HCT116 (cell line): ENCODE data around the gene SH2B2. TPM values are rescaled to one million over a fixed set of nuclear protein-coding genes. Genes with fewer than 3 reads are reported as not detected.
A peak's percentile ranks its signal among the peaks of the same experiment; 100 is the strongest.

Source experiments
- ATAC-seq: fragments of 200-7000 bp; cut with Tn5 transposase; 2 replicates; pipeline ENCODE4 v1.9.1; 2020; ENCODE audit warnings: mild to moderate bottlenecking, moderate library complexity
- BruUV-seq: library from RNA; stranded (reverse); fragments of 400-500 nt; replicated peaks from 2 replicates; lab custom pipeline; 2021; lab: Mats Ljungman, UMichigan
- CTCF ChIA-PET: fragments of 300-600 bp; sonication (Branson Sonifier 250); formaldehyde crosslinking; loops from one replicate; lab custom pipeline; 2021; ENCODE audit warnings: antibody characterized with exemption; lab: Charles Lee
- POLR2A ChIA-PET: fragments of 300-600, 350-600 bp; sonication (Branson Sonifier 250); formaldehyde crosslinking; loops from one replicate; lab custom pipeline; 2021; ENCODE audit warnings: antibody characterized with exemption; lab: Charles Lee
- RAD21 ChIA-PET, 2 experiments: fragments of 300-600 bp; sonication (Branson Sonifier 250); formaldehyde crosslinking; loops; one replicate each; lab custom pipeline; 2023; ENCODE audit warnings: low total read pairs in 2 of 2; ENCODE audit not compliant: uncharacterized antibody in 2 of 2, unreplicated experiment in 2 of 2, low non-redundant PET in 1 of 2; lab: Charles Lee
- DNase-seq: peaks from one replicate; pipeline ENCODE4 v3.0.0-alpha.2; 2010; ENCODE audit warnings: low read depth, low spot score
- H2AFZ ChIP-seq: fragments of 200-600 bp; shearing (Covaris generic), sonication (generic); 2 replicates; pipeline ENCODE4 v1.6.1; 2017; ENCODE audit warnings: low read depth, mixed run types, mixed read lengths, antibody characterized with exemption, low read length; ENCODE audit not compliant: poor library complexity, severe bottlenecking
- H3K27ac ChIP-seq: 2 replicates; pipeline ENCODE4 v1.5.1; 2012; ENCODE audit warnings: low read depth, low read length
- H3K27me3 ChIP-seq: fragments of 200-600 bp; sonication (generic); 2 replicates; pipeline ENCODE4 v1.6.1; 2016; ENCODE audit warnings: mixed run types, low read length, mixed read lengths; ENCODE audit not compliant: insufficient read depth
- H3K36me3 ChIP-seq, 2 experiments: fragments of 200-500 bp in 1 of 2; fragments of 200-600 bp in 1 of 2; sonication (Bioruptor generic) in 1 of 2; sonication (generic) in 1 of 2; 2 replicates each; pipeline versions ENCODE4 v1.5.1 to v1.6.1; 2014 to 2016; ENCODE audit warnings: low read length in 2 of 2, inconsistent platforms in 1 of 2, mixed read lengths in 1 of 2, mixed run types in 1 of 2; ENCODE audit not compliant: insufficient read depth in 2 of 2, control insufficient read depth in 1 of 2
- H3K4me1 ChIP-seq, 2 experiments: fragments of 200-600 bp in 1 of 2; sonication (generic) in 1 of 2; 2 replicates each; pipeline versions ENCODE4 v1.5.1 to v1.6.1; 2012 to 2017; ENCODE audit warnings: low read length in 2 of 2, inconsistent platforms in 1 of 2, mild to moderate bottlenecking in 1 of 2, mixed read lengths in 1 of 2, mixed run types in 1 of 2, moderate library complexity in 1 of 2; ENCODE audit not compliant: insufficient read depth in 2 of 2, control insufficient read depth in 1 of 2
- H3K4me2 ChIP-seq: fragments of 200-600 bp; sonication (generic); 2 replicates; pipeline ENCODE4 v1.6.1; 2017; ENCODE audit warnings: mixed run types, low read length, mixed read lengths
- H3K4me3 ChIP-seq, 2 experiments: fragments of 200-600 bp in 1 of 2; sonication (generic) in 1 of 2; replicated peaks in 1 of 2; 2 replicates each; pipeline ENCODE4 v1.5.1; 2011 to 2016; ENCODE audit warnings: low read length in 2 of 2, control low read depth in 1 of 2, low read depth in 1 of 2, mild to moderate bottlenecking in 1 of 2, mixed read lengths in 1 of 2, mixed run types in 1 of 2
- H3K79me2 ChIP-seq: fragments of 200-600 bp; sonication (generic); 2 replicates; pipeline ENCODE4 v1.6.1; 2017; ENCODE audit warnings: mild to moderate bottlenecking, mixed run types, low read length, moderate library complexity, mixed read lengths; ENCODE audit not compliant: insufficient read depth
- H3K9ac ChIP-seq: fragments of 200-600 bp; sonication (generic); 2 replicates; pipeline ENCODE4 v1.6.1; 2016; ENCODE audit warnings: low read length, mixed read lengths
- H3K9me2 ChIP-seq: fragments of 200-600 bp; sonication (generic), shearing (Covaris generic); 2 replicates; pipeline ENCODE4 v1.6.1; 2017; ENCODE audit warnings: mixed run types, mild to moderate bottlenecking, moderate library complexity; ENCODE audit not compliant: insufficient read depth
- H3K9me3 ChIP-seq, 2 experiments: fragments of 200-500 bp in 1 of 2; fragments of 200-600 bp in 1 of 2; sonication (Bioruptor generic) in 1 of 2; sonication (generic) in 1 of 2; 2 replicates each; pipeline ENCODE4 v1.6.1; 2014 to 2017; ENCODE audit warnings: low read length in 2 of 2, mixed read lengths in 2 of 2, inconsistent platforms in 1 of 2, low read depth in 1 of 2, mild to moderate bottlenecking in 1 of 2, mixed run types in 1 of 2, moderate library complexity in 1 of 2; ENCODE audit not compliant: control insufficient read depth in 1 of 2, insufficient read depth in 1 of 2
- H4K20me1 ChIP-seq: fragments of 200-600 bp; sonication (generic), shearing (Covaris generic); 2 replicates; pipeline ENCODE4 v1.6.1; 2017; ENCODE audit warnings: mixed run types, mild to moderate bottlenecking, moderate library complexity; ENCODE audit not compliant: insufficient read depth
- CTCF ChIP-seq, 3 experiments: fragments of 200-600 bp in 1 of 3; sonication (generic) in 1 of 3; IDR thresholded peaks in 2 of 3; conservative IDR thresholded peaks in 1 of 3; 2 replicates each; pipeline ENCODE4 v1.5.1; 2012 to 2017; ENCODE audit warnings: low read depth in 2 of 3, low read length in 2 of 3, antibody characterized with exemption in 1 of 3, borderline replicate concordance in 1 of 3, control low read depth in 1 of 3, mild to moderate bottlenecking in 1 of 3, mixed read lengths in 1 of 3, mixed run types in 1 of 3, moderate library complexity in 1 of 3; ENCODE audit not compliant: insufficient read depth in 1 of 3
- intact Hi-C: fragments of 100-400 bp; cut with micrococcal nuclease; formaldehyde crosslinking; loops from 2 replicates; pipeline ENCODE4 v1.10.0; 2022
- total RNA-seq: library from RNA; stranded (reverse); gene quantifications from one replicate; pipeline ENCODE4 v1.2.1, GENCODE V29; 2021; ENCODE audit not compliant: unreplicated experiment
- TF ChIP-seq, protein P1 (sequence below): IDR thresholded peaks from 2 replicates; pipeline ENCODE4 v1.6.1; 2012

SH2B2 gene
- total RNA-seq, 1 experiment from 2014 or later, result 11.8 TPM

DNA sequence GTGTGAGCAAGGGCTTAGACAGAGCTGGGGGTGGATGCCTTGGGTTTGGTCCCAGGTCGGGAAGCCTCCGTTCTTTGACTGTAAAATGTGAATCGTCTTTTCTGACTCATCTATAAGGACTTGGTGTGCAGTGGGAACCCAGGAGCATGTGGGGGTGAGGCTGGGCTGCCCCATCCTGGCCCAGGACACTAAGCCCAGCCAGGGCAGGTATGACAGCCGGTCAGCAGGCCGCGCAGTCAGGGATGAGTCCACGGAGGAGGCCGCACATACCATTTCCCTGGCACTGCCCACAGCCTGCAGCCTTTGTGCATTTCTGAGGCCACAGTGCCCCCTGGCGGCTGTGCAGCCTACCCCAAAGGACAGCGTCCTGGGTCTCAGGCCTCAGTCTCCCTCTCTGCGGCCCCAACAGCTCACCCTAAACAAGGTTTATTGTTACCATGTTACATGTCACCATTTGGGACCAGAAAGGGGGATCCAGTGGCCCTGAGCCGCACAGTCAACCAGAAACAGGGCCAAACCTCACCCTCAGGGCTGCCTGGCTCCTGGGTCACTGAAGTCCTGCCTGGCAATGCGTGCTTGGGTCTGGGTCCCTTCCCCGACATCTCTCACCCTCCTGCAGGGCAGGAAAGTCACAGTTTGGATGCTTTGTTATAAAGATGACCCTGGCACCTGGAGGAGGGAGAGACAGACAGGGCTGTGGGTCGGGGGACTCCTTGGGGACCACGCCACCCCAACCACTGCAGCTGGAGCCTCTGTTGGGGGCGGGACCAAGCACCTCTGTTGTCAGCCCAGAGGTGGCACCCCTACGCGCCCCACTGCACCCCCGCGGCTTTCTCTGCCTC is 14.4 kb upstream of the SH2B2 start:
- CTCF ChIA-PET, result interaction anchor here (1.1 to 4.8 kb wide), 5 partner anchors 17 to 730 kb away, joined by 3 to 61 read pairs (median 5); no protein-coding TSS in a partner anchor
- H3K27ac ChIP-seq, result peak overlapping the region; percentile 83; the same call in 1 of the 2 replicates

More for the DNA sequence above, 14.4 kb upstream of the SH2B2 start:
- Histone ChIP-seq H3K9ac (no peak overlapping the region), H3K9me3 (no peaks in the 10 kb centered on the region), H4K20me1 (no peaks in the 10 kb centered on the region), H3K79me2 (no peaks in the 10 kb centered on the region)
- peak; percentile 74 for ATAC-seq
- POLR2A ChIA-PET, result no interaction called here
- intact Hi-C loops, result loop anchor here (1.0 to 5.0 kb wide), 4 partner anchors 585 to 910 kb away; partner anchors contain the start of gene COL26A1
- peak in 2 of 3 experiments; percentile 94 to 95; a peak in 4 of 6 replicates for TF ChIP-seq CTCF (IDR thresholded peaks at IDR 0.05 in 2 of 3, conservative IDR thresholded peaks at IDR 0.05 in 1 of 3; ENCODE audit: borderline replicate concordance in 1 of 3, insufficient read depth in 1 of 3, low read depth in 2 of 3, low read length in 2 of 3)
- TF ChIP-seq, protein P1, sequence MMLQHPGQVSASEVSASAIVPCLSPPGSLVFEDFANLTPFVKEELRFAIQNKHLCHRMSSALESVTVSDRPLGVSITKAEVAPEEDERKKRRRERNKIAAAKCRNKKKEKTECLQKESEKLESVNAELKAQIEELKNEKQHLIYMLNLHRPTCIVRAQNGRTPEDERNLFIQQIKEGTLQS, result no peak
- TF ChIP-seq, all 23 proteins: peak for 1
- peak; percentile 47 for DNase-seq
- H3K9me2 ChIP-seq, result no peaks in the 10 kb centered on the region
- BruUV-seq, result no TSS peak
- H3K36me3 ChIP-seq, result no peaks in the 10 kb centered on the region
- H3K27me3 ChIP-seq, result no peaks in the 10 kb centered on the region
- peak overlapping the region; percentile 81 for H3K4me2 ChIP-seq
- H3K4me3 ChIP-seq, result no peak overlapping the region
- peak overlapping the region; percentile 30 for H2AFZ ChIP-seq
- peaks cover 26 to 41% of the 10 kb centered on the region in 2 experiments for H3K4me1 ChIP-seq
- RAD21 ChIA-PET, result interaction anchor here (1.4 to 3.8 kb wide), 2 partner anchors 730 kb away, joined by 4 to 15 read pairs; no protein-coding TSS in a partner anchor
